Measurements from ENCODE around the gene PROB1. TPM values are rescaled to one million over a fixed set of nuclear protein-coding genes. Genes with fewer than 3 reads are reported as not detected.
A peak's percentile ranks its signal among the peaks of the same experiment; 100 is the strongest.

Gene PROB1, protein sequence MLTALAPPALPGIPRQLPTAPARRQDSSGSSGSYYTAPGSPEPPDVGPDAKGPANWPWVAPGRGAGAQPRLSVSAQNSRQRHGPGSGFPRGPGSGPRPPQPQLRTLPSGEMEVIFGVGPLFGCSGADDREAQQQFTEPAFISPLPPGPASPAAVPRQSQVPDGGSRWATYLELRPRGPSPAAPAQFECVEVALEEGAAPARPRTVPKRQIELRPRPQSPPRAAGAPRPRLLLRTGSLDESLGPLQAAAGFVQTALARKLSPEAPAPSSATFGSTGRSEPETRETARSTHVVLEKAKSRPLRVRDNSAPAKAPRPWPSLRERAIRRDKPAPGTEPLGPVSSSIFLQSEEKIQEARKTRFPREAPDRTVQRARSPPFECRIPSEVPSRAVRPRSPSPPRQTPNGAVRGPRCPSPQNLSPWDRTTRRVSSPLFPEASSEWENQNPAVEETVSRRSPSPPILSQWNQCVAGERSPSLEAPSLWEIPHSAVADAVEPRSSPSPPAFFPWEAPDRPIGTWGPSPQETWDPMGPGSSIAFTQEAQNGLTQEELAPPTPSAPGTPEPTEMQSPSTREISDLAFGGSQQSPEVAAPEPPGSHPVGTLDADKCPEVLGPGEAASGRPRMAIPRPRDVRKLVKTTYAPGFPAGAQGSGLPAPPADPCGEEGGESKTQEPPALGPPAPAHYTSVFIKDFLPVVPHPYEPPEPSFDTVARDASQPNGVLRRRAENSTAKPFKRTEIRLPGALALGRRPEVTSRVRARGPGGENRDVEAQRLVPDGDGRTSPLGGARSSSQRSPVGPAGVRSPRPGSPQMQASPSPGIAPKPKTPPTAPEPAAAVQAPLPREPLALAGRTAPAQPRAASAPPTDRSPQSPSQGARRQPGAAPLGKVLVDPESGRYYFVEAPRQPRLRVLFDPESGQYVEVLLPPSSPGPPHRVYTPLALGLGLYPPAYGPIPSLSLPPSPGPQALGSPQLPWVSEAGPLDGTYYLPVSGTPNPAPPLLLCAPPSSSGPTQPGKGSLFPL
- 1.1 and 4.1 TPM in 2 replicates for total RNA-seq (2011; cell fraction: chromatin; rRNA removed; ENCODE audit: low replicate concordance)
- total RNA-seq (2011; cell fraction: nucleolus; rRNA removed), result 3.4 and 4.3 TPM in 2 replicates
- 2.1 and 2.2 TPM in 2 replicates for total RNA-seq (2011; cell fraction: nucleoplasm; rRNA removed)
- total RNA-seq (2014; rRNA removed) (1.1 and 1.2 TPM in 2 replicates), total RNA-seq (2014; rRNA removed; fragmentation: Illumina TruSeq; extraction: Trizol) (0.33 and 0.35 TPM in 2 replicates), total RNA-seq (2015; rRNA removed; fragmentation: Illumina TruSeq; extraction: Trizol) (0.58 and 0.75 TPM in 2 replicates), total RNA-seq (2021) (1.6 and 1.8 TPM in 2 replicates), polyA plus RNA-seq (2011; rRNA removed) (0.45 and 0.47 TPM in 2 replicates), polyA plus RNA-seq (2014; fragmentation: Illumina TruSeq; extraction: Trizol) (0.42 and 0.57 TPM in 2 replicates), polyA plus RNA-seq (2014; fragmentation: Nextera tagmentation; extraction: Ambion mirVana) (under 1 TPM; 0.01 TPM), polyA plus RNA-seq (2014; rRNA removed) (1.2 and 1.5 TPM in 2 replicates), polyA minus RNA-seq (2011; rRNA and poly(A)+ RNA removed) (0.27 and 0.60 TPM in 2 replicates), Bru-seq, nascent RNA (percentile 40 among the genes with signal in this experiment), BruChase-seq, experiment 1, labeled RNA remaining after a 2-hour chase (percentile 48 among the genes with signal in this experiment), BruChase-seq, experiment 2, labeled RNA remaining after a 6-hour chase (percentile 50 among the genes with signal in this experiment)
- 0.47 and 1.6 TPM in 2 replicates for polyA plus RNA-seq (2011; cell fraction: cytosol; rRNA removed)
- 1.3 and 2.6 TPM in 2 replicates for polyA plus RNA-seq (2011; cell fraction: nucleus; rRNA removed)
- 0.85 and 3.5 TPM in 2 replicates for polyA plus RNA-seq (2012)
- polyA minus RNA-seq (2011; cell fraction: cytosol; rRNA and poly(A)+ RNA removed), result 0.76 TPM in 1 of 2 replicates, not detected in the other
- polyA minus RNA-seq (2011; cell fraction: nucleus; rRNA and poly(A)+ RNA removed), result 0.67 and 0.94 TPM in 2 replicates
- long read RNA-seq, experiment 1, full-length matches to known transcripts, result 7 of 7 reads
- long read RNA-seq, experiment 1, partial matches to known transcripts, result 0 of 7 reads
- long read RNA-seq, experiment 1, other reads (novel, unspliced or antisense), result 0 of 7 reads
- long read RNA-seq, experiment 2, full-length matches to known transcripts, result 3 of 3 reads
- long read RNA-seq, experiment 2, partial matches to known transcripts, result 0 of 3 reads
- long read RNA-seq, experiment 2, other reads (novel, unspliced or antisense), result 0 of 3 reads
- long read RNA-seq, experiment 3, result 0 reads

DNA sequence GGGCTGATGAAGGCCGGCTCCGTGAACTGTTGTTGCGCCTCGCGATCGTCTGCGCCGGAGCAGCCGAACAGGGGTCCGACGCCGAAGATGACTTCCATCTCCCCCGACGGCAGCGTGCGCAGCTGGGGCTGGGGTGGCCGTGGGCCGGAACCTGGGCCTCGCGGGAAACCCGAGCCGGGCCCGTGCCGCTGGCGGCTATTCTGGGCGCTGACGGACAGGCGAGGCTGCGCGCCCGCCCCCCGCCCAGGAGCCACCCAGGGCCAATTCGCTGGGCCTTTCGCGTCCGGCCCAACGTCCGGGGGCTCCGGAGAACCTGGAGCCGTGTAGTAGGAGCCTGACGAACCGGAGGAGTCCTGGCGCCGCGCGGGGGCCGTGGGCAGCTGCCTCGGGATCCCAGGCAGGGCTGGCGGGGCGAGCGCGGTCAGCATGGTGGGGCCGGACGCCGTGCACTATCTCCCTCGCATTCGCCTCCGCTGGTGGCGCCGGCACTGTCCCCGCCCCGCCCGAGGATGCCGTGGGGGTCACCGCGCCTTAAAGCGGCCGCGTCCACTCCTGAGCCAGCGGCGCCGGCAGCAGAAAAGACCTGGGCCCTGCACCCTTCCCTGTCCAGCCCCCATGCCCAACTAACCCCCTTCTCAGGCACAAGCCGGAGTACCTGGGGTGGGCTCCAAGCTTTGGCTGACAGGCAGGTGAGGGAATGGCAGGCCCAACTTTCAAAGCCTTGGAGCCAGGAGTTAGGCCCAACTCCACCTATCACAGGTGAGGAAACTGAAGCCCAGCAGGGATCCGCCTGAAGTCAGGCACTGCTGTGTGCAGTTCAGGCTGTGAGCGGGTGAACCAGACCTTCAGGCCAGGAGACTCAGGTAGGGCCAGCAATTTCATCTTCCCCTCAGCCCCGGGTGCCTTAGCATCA lies at the start of gene PROB1:
PROB1 (minus strand) TSS at position 451 of the 913 bp plus-strand sequence; CDS start at position 428, 23 bp downstream.
- Histone ChIP-seq H3K27ac (ENCODE audit: extremely low read depth, low read depth, low read length) (no peak within 1 kb of the TSS), H3K9me1 (ENCODE audit: control insufficient read depth, insufficient read depth, low read length) (no peaks in the 10 kb centered on the region), H3K36me3 (ENCODE audit: control insufficient read depth, insufficient read depth, low read length) (no peaks in the 10 kb centered on the region), H3K4me3 (no peak within 1 kb of the TSS), H3K79me2 (ENCODE audit: control insufficient read depth, insufficient read depth, low read length) (no peaks in the 10 kb centered on the region), H3K4me2 (ENCODE audit: insufficient read depth, low read length) (no peak within 1 kb of the TSS), H2AFZ (ENCODE audit: low read depth, low read length) (no peak within 1 kb of the TSS), H4K20me1 (replicated peaks; ENCODE audit: control insufficient read depth, insufficient read depth, low read length) (no peaks in the 10 kb centered on the region), H3K4me1 (replicated peaks in 1 of 2; ENCODE audit: control insufficient read depth in 2 of 2, insufficient read depth in 2 of 2, low read length in 2 of 2) (peaks cover 7 to 9% of the 10 kb centered on the region in 2 experiments), H3K9me3 (replicated peaks; ENCODE audit: control insufficient read depth, insufficient read depth, low read depth, low read length) (no peaks in the 10 kb centered on the region; the same call in 1 of the 2 replicates), H3K27me3 (ENCODE audit: control insufficient read depth in 2 of 2, insufficient read depth in 2 of 2, low read length in 2 of 2) (no peaks in the 10 kb centered on the region), H3K9ac (ENCODE audit: insufficient read depth in 1 of 2, low read depth in 2 of 2, low read length in 2 of 2) (peak within 1 kb of the TSS in 1 of 2 experiments; percentile 47; a peak in 2 of 4 replicates)
- ATAC-seq (no peak), DNase-seq (ENCODE audit: extremely low read depth in 1 of 4, low spot score in 3 of 4) (no peak), FAIRE-seq (no peak)
- in situ Hi-C loops (cut with MboI) (no loop called here), intact Hi-C loops (cut with micrococcal nuclease) (no loop called here)
- BruUV-seq (replicated peaks), result no TSS peak
- ChIA-PET CTCF (ENCODE audit: low intra/inter-chr PET ratio) (no interaction called here), POLR2A (interaction anchor here (0.6 to 1.1 kb wide), 4 partner anchors 21 to 806 kb away, joined by 3 to 4 read pairs (median 4); no protein-coding TSS in a partner anchor)
- WGBS (ENCODE audit: insufficient coverage, low coverage, missing lambda C conversion rate), result 89% methylated on average over 22 of the region's 76 CpGs
- TF ChIP-seq, protein P1, sequence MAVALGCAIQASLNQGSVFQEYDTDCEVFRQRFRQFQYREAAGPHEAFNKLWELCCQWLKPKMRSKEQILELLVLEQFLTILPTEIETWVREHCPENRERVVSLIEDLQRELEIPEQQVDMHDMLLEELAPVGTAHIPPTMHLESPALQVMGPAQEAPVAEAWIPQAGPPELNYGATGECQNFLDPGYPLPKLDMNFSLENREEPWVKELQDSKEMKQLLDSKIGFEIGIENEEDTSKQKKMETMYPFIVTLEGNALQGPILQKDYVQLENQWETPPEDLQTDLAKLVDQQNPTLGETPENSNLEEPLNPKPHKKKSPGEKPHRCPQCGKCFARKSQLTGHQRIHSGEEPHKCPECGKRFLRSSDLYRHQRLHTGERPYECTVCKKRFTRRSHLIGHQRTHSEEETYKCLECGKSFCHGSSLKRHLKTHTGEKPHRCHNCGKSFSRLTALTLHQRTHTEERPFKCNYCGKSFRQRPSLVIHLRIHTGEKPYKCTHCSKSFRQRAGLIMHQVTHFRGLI (CRISPR knock-in tag; IDR thresholded peaks at IDR 0.05), result no peak
- TF ChIP-seq, protein P2, sequence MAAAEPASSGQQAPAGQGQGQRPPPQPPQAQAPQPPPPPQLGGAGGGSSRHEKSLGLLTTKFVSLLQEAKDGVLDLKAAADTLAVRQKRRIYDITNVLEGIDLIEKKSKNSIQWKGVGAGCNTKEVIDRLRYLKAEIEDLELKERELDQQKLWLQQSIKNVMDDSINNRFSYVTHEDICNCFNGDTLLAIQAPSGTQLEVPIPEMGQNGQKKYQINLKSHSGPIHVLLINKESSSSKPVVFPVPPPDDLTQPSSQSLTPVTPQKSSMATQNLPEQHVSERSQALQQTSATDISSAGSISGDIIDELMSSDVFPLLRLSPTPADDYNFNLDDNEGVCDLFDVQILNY (CRISPR knock-in tag; IDR thresholded peaks at IDR 0.05), result no peak
- TF ChIP-seq GTF2F1 (IDR thresholded peaks at IDR 0.05; ENCODE audit: low read depth, low read length), result no peak
- no peak for TF ChIP-seq TFAM (CRISPR knock-in tag; conservative IDR thresholded peaks at IDR 0.05)
- no peak for TF ChIP-seq ZNF324 (CRISPR knock-in tag; IDR thresholded peaks at IDR 0.05)
- TF ChIP-seq, protein P3, sequence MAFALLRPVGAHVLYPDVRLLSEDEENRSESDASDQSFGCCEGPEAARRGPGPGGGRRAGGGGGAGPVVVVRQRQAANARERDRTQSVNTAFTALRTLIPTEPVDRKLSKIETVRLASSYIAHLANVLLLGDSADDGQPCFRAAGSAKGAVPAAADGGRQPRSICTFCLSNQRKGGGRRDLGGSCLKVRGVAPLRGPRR (CRISPR knock-in tag; IDR thresholded peaks at IDR 0.05), result no peak
- no peak for TF ChIP-seq ZNF830 (CRISPR knock-in tag; IDR thresholded peaks at IDR 0.05)
- no peak for TF ChIP-seq NR1H2 (CRISPR knock-in tag; IDR thresholded peaks at IDR 0.05)
- TF ChIP-seq DPF2 (IDR thresholded peaks at IDR 0.05), result no peak
